Ishikawa (cell line): ENCODE results near the gene LRRTM4.

Experiments used
- CEBPB ChIP-seq: IDR thresholded peaks from 2 replicates; pipeline ENCODE4 v1.6.1; 2012
- CREB1 ChIP-seq: IDR thresholded peaks from 2 replicates; pipeline ENCODE4 v1.6.1; 2012; ENCODE audit warnings: low read depth
- EGR1 ChIP-seq: IDR thresholded peaks from 2 replicates; pipeline ENCODE4 v1.6.1; 2012
- EP300 ChIP-seq: IDR thresholded peaks from 2 replicates; pipeline ENCODE4 v1.6.1; 2012; ENCODE audit warnings: borderline replicate concordance
- FOXM1 ChIP-seq: IDR thresholded peaks from 2 replicates; pipeline ENCODE4 v1.6.1; 2012; ENCODE audit warnings: low read depth, borderline replicate concordance
- NFIC ChIP-seq: IDR thresholded peaks from 2 replicates; pipeline ENCODE4 v1.6.1; 2012
- RAD21 ChIP-seq: IDR thresholded peaks from 2 replicates; pipeline ENCODE4 v1.6.1; 2012; ENCODE audit warnings: low read depth
- TAF1 ChIP-seq: IDR thresholded peaks from 2 replicates; pipeline ENCODE4 v1.6.1; 2012; ENCODE audit warnings: low read depth, mild to moderate bottlenecking
- TCF12 ChIP-seq: IDR thresholded peaks from 2 replicates; pipeline ENCODE4 v1.6.1; 2012; ENCODE audit warnings: low read depth
- TEAD4 ChIP-seq: IDR thresholded peaks from 2 replicates; pipeline ENCODE4 v1.6.1; 2012
- YY1 ChIP-seq: IDR thresholded peaks from 2 replicates; pipeline ENCODE4 v1.6.1; 2012; ENCODE audit warnings: low read depth
- ZBTB7A ChIP-seq: IDR thresholded peaks from 2 replicates; pipeline ENCODE4 v1.6.1; 2012; ENCODE audit warnings: low read depth
- TF ChIP-seq, protein P1 (sequence below): IDR thresholded peaks from 2 replicates; pipeline ENCODE4 v1.6.1; 2012
- TF ChIP-seq, protein P2 (sequence below): IDR thresholded peaks from 2 replicates; pipeline ENCODE4 v1.6.1; 2012
- TF ChIP-seq, protein P3 (sequence below): IDR thresholded peaks from 2 replicates; pipeline ENCODE4 v1.6.1; 2012; ENCODE audit warnings: low read depth, mild to moderate bottlenecking

LRRTM4 gene

DNA sequence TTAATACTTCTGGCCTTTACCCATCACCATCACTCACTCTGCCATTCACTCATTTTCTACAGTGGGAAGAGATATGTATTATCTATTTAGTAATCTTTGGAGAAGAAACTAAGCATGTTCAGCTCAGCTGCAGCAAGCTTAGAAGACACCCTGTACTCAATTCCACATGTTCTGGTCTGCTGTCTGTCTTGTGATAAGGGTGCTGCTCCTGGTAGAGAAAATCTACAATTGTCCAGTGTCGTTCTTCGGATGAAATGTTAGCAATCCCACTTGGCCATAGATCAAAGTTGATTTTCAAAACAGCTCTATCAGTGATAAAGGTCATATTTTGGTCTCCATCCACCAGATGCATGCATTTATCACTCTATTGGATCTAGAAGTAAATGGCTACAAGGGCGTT lies 337.1 kb downstream of the LRRTM4 start:
- no peak for TF ChIP-seq EP300
- no peak for TF ChIP-seq CEBPB
- no peak for TF ChIP-seq ZBTB7A
- no peak for TF ChIP-seq RAD21
- no peak for TF ChIP-seq TAF1
- no peak for TF ChIP-seq TCF12

DNA sequence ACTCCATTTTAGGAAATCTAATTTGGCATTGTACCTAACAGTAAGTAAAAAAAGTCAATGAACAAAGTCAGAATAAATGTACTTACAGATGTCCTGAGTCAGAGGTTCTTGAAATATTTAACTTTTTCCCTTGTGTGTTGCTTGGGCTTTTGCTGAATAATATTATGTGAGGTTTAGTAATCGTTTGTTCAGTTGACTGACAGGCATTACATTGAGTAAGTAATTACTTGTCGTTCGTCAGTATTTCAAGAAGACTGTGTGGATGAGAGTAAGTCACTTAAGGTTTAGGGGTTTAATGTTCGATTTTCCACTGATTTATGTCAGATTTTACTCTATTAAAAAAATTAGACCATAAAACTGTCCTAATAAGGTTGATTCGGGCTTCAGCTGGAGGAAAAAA lies 342.9 kb downstream of the LRRTM4 start:
- TF ChIP-seq RAD21 (no peak), CREB1 (no peak), YY1 (no peak), NFIC (no peak), ZBTB7A (no peak), TCF12 (no peak), FOXM1 (no peak), TAF1 (no peak), EGR1 (no peak), TEAD4 (no peak), CEBPB (no peak), EP300 (no peak)
- TF ChIP-seq, protein P1, sequence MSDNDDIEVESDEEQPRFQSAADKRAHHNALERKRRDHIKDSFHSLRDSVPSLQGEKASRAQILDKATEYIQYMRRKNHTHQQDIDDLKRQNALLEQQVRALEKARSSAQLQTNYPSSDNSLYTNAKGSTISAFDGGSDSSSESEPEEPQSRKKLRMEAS: no peak
- TF ChIP-seq, protein P2, sequence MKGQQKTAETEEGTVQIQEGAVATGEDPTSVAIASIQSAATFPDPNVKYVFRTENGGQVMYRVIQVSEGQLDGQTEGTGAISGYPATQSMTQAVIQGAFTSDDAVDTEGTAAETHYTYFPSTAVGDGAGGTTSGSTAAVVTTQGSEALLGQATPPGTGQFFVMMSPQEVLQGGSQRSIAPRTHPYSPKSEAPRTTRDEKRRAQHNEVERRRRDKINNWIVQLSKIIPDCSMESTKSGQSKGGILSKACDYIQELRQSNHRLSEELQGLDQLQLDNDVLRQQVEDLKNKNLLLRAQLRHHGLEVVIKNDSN: no peak
- TF ChIP-seq, protein P3, sequence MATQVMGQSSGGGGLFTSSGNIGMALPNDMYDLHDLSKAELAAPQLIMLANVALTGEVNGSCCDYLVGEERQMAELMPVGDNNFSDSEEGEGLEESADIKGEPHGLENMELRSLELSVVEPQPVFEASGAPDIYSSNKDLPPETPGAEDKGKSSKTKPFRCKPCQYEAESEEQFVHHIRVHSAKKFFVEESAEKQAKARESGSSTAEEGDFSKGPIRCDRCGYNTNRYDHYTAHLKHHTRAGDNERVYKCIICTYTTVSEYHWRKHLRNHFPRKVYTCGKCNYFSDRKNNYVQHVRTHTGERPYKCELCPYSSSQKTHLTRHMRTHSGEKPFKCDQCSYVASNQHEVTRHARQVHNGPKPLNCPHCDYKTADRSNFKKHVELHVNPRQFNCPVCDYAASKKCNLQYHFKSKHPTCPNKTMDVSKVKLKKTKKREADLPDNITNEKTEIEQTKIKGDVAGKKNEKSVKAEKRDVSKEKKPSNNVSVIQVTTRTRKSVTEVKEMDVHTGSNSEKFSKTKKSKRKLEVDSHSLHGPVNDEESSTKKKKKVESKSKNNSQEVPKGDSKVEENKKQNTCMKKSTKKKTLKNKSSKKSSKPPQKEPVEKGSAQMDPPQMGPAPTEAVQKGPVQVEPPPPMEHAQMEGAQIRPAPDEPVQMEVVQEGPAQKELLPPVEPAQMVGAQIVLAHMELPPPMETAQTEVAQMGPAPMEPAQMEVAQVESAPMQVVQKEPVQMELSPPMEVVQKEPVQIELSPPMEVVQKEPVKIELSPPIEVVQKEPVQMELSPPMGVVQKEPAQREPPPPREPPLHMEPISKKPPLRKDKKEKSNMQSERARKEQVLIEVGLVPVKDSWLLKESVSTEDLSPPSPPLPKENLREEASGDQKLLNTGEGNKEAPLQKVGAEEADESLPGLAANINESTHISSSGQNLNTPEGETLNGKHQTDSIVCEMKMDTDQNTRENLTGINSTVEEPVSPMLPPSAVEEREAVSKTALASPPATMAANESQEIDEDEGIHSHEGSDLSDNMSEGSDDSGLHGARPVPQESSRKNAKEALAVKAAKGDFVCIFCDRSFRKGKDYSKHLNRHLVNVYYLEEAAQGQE: no peak

DNA sequence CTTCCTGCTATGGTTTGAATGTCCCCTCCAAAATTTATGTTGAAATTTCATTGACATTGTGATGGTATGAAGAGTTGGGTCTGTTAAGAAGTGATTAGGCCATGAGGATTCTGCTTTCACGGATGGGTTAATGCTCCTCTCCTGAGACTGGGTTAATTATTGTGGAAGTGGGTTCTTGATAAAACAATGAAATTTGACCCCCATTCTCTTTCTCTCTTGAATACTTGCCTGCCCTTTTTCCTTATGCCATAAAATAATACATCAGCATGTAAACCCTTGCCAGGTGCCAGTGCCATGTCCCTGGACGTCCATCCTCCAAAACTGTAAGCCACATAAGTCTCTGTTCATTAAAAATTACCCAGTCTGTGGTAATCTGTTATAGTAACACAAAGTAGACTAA lies 352.8 kb downstream of the LRRTM4 start:
- TF ChIP-seq TCF12: no peak
- no peak for TF ChIP-seq YY1
- TF ChIP-seq, protein P1: no peak
- no peak for TF ChIP-seq RAD21
- TF ChIP-seq NFIC: no peak
- no peak for TF ChIP-seq ZBTB7A
- TF ChIP-seq, protein P2: no peak
- no peak for TF ChIP-seq TEAD4
- TF ChIP-seq TAF1: no peak
- TF ChIP-seq FOXM1: no peak
- TF ChIP-seq, protein P3: no peak
- no peak for TF ChIP-seq CEBPB
- no peak for TF ChIP-seq EP300
- TF ChIP-seq CREB1: no peak

DNA sequence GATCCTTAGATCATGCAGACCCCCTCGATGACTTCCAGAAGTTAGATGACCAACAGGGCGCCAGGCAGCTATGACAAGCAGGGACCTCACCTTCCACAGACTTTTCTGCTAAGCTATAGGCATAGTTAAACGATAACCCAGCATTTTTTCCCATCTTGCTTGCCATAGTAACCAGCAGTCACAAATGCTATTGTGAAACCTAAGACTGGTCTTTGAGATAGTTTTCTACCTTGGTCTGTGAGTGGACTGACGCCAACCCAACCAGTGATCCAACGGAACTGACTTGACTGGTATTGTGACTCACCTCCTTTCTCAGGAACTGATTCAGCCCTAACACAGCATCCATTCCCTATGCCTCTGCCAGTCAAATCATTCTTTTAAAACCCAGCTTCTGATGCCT lies 361.2 kb downstream of the LRRTM4 start:
- TF ChIP-seq, protein P1: no peak
- no peak for TF ChIP-seq ZBTB7A

DNA sequence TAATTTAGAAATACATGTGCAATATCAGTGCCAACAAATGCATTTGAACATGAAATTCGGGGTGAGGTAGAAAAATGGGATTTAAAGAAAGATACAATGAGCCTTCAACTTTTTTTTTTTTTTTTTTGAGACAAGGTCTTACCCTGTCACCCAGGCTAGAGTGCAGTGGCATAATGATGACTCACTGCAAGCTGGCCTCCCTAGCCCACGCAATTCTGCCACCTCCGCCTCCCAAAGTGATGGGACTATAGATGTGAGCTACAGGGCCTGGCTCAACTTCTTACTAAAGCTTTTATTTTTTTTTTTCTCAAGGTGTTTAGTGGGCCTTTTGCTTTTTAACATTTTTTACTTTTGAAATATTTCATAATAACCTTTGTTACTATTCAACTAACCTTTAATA lies 365.6 kb downstream of the LRRTM4 start:
- TF ChIP-seq CREB1: no peak
- TF ChIP-seq, protein P2: no peak
- no peak for TF ChIP-seq TCF12
- no peak for TF ChIP-seq YY1
- no peak for TF ChIP-seq TEAD4
- TF ChIP-seq EP300: no peak
- TF ChIP-seq TAF1: no peak
- no peak for TF ChIP-seq CEBPB
- TF ChIP-seq NFIC: no peak
- TF ChIP-seq RAD21: no peak
- TF ChIP-seq, protein P3: no peak
- no peak for TF ChIP-seq ZBTB7A
- TF ChIP-seq, protein P1: no peak
- no peak for TF ChIP-seq EGR1
